Measurements from ENCODE around the gene SRSF12. TPM values are rescaled to one million over a fixed set of nuclear protein-coding genes. Genes with fewer than 3 reads are reported as not detected.
"Not testable (repeated sequence)": the region's sequence is repeated elsewhere in the genome, so short reads cannot be mapped to it uniquely, and the experiment has no call there.

The SRSF12 gene
- total RNA-seq, 2 experiments from 2014 or later: not detected

DNA sequence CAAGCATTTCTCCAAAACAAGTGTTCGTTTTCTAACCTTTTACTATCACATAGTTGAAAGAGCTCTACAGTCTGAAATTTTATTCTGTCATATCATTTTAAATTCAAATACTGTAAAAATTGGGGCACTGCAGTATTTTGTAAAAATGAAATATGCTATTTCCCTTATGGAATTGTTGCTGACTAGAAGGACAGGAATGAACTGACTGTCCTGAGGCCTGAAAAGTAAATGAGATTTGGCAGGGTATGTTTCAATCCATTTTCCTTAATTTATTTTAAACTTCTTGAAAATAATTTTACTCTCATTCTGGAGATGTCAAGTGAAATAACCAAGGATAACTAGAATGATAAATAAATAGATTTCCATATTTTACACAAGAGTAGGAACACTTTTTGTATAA lies 49.2 kb downstream of the SRSF12 start:
- no peak for DNase-seq
- H3K4me1 ChIP-seq (ENCODE audit: insufficient read depth, low read length): no peaks in the 10 kb centered on the region
- H3K27me3 Mint-ChIP-seq: no peaks in the 10 kb centered on the region
- ChIA-PET POLR2A (interaction anchor here (3.7 kb wide), 1 partner anchor 11 kb away, joined by 24 read pairs; the partner anchor contains the start of gene PNRC1), CTCF (no interaction called here)
- H3K27me3 ChIP-seq (ENCODE audit: control insufficient read depth in 1 of 2, insufficient read depth in 2 of 2, low read length in 2 of 2): no peaks in the 10 kb centered on the region
- intact Hi-C loops (cut with DNase I, micrococcal nuclease): no loop called here
- TF ChIP-seq, protein P1, sequence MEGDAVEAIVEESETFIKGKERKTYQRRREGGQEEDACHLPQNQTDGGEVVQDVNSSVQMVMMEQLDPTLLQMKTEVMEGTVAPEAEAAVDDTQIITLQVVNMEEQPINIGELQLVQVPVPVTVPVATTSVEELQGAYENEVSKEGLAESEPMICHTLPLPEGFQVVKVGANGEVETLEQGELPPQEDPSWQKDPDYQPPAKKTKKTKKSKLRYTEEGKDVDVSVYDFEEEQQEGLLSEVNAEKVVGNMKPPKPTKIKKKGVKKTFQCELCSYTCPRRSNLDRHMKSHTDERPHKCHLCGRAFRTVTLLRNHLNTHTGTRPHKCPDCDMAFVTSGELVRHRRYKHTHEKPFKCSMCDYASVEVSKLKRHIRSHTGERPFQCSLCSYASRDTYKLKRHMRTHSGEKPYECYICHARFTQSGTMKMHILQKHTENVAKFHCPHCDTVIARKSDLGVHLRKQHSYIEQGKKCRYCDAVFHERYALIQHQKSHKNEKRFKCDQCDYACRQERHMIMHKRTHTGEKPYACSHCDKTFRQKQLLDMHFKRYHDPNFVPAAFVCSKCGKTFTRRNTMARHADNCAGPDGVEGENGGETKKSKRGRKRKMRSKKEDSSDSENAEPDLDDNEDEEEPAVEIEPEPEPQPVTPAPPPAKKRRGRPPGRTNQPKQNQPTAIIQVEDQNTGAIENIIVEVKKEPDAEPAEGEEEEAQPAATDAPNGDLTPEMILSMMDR (IDR thresholded peaks at IDR 0.05): no peak
- H3K4me3 Mint-ChIP-seq: no peak overlapping the region
- no peaks in the 10 kb centered on the region for H3K36me3 ChIP-seq (ENCODE audit: insufficient read depth, low read length)
- no peak overlapping the region for H3K4me3 ChIP-seq (ENCODE audit: low read length)
- H3K9me3 ChIP-seq (ENCODE audit: control insufficient read depth in 1 of 2, insufficient read depth in 1 of 2, low read length in 2 of 2): no peaks in the 10 kb centered on the region
- H3K9me3 Mint-ChIP-seq: no peaks in the 10 kb centered on the region
- ATAC-seq (ENCODE audit: poor library complexity): no peak
- no peaks in the 10 kb centered on the region for H3K36me3 Mint-ChIP-seq (ENCODE audit: low read depth)
- H3K27ac ChIP-seq (ENCODE audit: low read depth in 1 of 2, low read length in 2 of 2): no peak overlapping the region
- no peaks in the 10 kb centered on the region for H3K4me1 Mint-ChIP-seq (ENCODE audit: low read depth)
- H3K27ac Mint-ChIP-seq: no peak overlapping the region

DNA sequence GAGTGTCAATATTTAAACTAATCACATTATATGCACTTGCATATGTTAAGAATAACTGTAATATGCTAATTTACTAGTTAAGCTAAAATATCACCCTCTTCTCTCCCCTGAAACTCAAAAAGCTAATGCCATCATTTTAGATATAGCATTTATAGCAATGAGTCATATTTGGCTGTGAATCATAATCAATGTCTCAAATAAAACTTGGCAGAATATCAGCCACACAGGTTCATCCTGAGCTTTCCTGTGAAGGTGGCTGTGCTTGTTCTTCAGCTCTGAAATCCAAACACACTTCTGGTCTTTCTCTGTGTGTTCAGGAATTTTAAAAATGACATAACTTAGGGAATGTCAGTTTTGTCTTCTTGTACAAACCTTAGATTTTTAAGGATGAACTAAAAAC lies 50.1 kb downstream of the SRSF12 start:
- no peaks in the 10 kb centered on the region for H3K9me3 ChIP-seq (ENCODE audit: control insufficient read depth in 1 of 2, insufficient read depth in 1 of 2, low read length in 2 of 2)
- H3K4me3 ChIP-seq (ENCODE audit: low read length): no peak overlapping the region
- no peaks in the 10 kb centered on the region for H3K36me3 Mint-ChIP-seq (ENCODE audit: low read depth)
- ChIA-PET POLR2A (interaction anchor here (3.5 kb wide), 1 partner anchor 14 kb away, joined by 16 read pairs; the partner anchor contains the start of gene PNRC1), CTCF (interaction anchor here (1.3 kb wide), 1 partner anchor 12 kb away, joined by 3 read pairs; no protein-coding TSS in a partner anchor)
- H3K4me3 Mint-ChIP-seq: no peak overlapping the region
- no peaks in the 10 kb centered on the region for H3K36me3 ChIP-seq (ENCODE audit: insufficient read depth, low read length)
- no peak overlapping the region for H3K27ac ChIP-seq (ENCODE audit: low read depth in 1 of 2, low read length in 2 of 2)
- H3K4me1 ChIP-seq (ENCODE audit: insufficient read depth, low read length): no peaks in the 10 kb centered on the region
- H3K27ac Mint-ChIP-seq: no peak overlapping the region
- ATAC-seq (ENCODE audit: poor library complexity): no peak
- intact Hi-C loops (cut with DNase I, micrococcal nuclease): no loop called here
- no peaks in the 10 kb centered on the region for H3K27me3 ChIP-seq (ENCODE audit: control insufficient read depth in 1 of 2, insufficient read depth in 2 of 2, low read length in 2 of 2)
- H3K27me3 Mint-ChIP-seq: no peaks in the 10 kb centered on the region
- TF ChIP-seq, protein P1 (IDR thresholded peaks at IDR 0.05): no peak
- DNase-seq: no peak
- H3K4me1 Mint-ChIP-seq (ENCODE audit: low read depth): no peaks in the 10 kb centered on the region
- no peaks in the 10 kb centered on the region for H3K9me3 Mint-ChIP-seq

DNA sequence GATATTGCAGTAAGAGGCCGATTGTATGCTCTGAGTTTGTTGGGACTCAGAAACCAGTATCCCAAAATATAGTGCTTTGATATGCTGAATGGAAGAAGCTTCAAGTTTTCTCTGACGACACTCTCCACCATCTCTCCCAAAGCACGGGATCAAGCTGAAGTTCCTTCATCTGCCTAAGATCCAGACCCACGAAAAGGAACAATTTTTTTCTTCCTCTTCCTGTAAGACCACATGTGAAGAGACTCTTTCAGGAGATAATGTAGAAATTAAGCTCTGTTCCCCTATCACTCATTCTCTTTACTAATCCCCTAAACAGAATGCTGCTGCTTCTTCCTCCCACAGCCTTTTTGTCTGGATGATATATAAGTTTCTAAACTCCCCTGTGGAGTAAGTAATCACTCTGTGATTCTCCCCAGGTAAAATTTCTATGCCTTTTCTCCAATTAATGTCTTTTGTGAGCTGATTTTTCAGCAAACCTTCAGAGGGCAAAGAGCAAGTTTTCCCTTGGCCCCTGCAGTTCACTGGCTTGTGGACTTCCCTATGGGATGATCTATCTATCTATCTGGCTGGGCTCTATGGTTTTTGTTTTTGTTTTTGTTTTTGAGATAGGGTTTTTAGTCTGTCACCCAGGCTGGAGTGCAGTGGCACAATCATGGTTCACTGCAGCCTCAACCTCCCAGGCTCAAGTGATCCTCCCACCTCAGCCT lies 50.8 kb downstream of the SRSF12 start:
- intact Hi-C loops (cut with DNase I, micrococcal nuclease): no loop called here
- DNase-seq: no peak
- Histone ChIP-seq H3K4me1 (ENCODE audit: insufficient read depth, low read length) (no peaks in the 10 kb centered on the region), H3K27me3 (ENCODE audit: control insufficient read depth in 1 of 2, insufficient read depth in 2 of 2, low read length in 2 of 2) (no peaks in the 10 kb centered on the region), H3K4me3 (ENCODE audit: low read length) (no peak overlapping the region), H3K27ac (ENCODE audit: low read depth in 1 of 2, low read length in 2 of 2) (no peak overlapping the region), H3K36me3 (ENCODE audit: insufficient read depth, low read length) (no peaks in the 10 kb centered on the region), H3K9me3 (ENCODE audit: control insufficient read depth in 1 of 2, insufficient read depth in 1 of 2, low read length in 2 of 2) (no peaks in the 10 kb centered on the region)
- Mint-ChIP-seq H3K4me3 (no peak overlapping the region), H3K36me3 (ENCODE audit: low read depth) (no peaks in the 10 kb centered on the region), H3K4me1 (ENCODE audit: low read depth) (no peaks in the 10 kb centered on the region), H3K9me3 (no peaks in the 10 kb centered on the region), H3K27ac (no peak overlapping the region), H3K27me3 (no peaks in the 10 kb centered on the region)
- CTCF ChIA-PET: interaction anchor here (1.1 to 1.3 kb wide), 2 partner anchors 12 to 71 kb away, joined by 3 to 4 read pairs; no protein-coding TSS in a partner anchor
- POLR2A ChIA-PET: interaction anchor here (3.5 kb wide), 1 partner anchor 14 kb away, joined by 16 read pairs; the partner anchor contains the start of gene PNRC1
- TF ChIP-seq, protein P1 (IDR thresholded peaks at IDR 0.05): no peak
- no peak for ATAC-seq (ENCODE audit: poor library complexity)

DNA sequence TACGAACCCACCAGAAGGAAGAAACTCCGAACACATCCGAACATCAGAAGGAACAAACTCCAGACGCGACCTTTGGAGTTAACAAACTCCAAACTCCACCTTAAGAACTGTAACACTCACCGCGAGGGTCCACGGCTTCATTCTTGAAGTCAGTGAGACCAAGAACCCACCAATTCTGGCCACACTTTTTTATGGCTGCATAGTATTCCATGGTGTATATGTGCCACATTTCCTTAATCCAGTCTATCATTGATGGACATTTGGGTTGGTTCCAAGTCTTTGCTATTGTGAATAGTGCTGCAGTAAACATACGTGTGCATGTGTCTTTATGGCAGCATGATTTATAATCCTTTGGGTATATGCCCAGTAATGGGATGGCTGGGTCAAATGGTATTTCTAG lies 51.8 kb downstream of the SRSF12 start:
- H3K4me1 Mint-ChIP-seq (ENCODE audit: low read depth); H3K4me1 ChIP-seq (ENCODE audit: insufficient read depth, low read length); H3K4me3 ChIP-seq (ENCODE audit: low read length); ATAC-seq (ENCODE audit: poor library complexity); DNase-seq; H3K27ac Mint-ChIP-seq; H3K27me3 ChIP-seq (ENCODE audit: control insufficient read depth in 1 of 2, insufficient read depth in 2 of 2, low read length in 2 of 2); H3K9me3 Mint-ChIP-seq; H3K9me3 ChIP-seq (ENCODE audit: control insufficient read depth in 1 of 2, insufficient read depth in 1 of 2, low read length in 2 of 2); H3K4me3 Mint-ChIP-seq; intact Hi-C loops (cut with DNase I, micrococcal nuclease); H3K27ac ChIP-seq (ENCODE audit: low read depth in 1 of 2, low read length in 2 of 2); H3K27me3 Mint-ChIP-seq; H3K36me3 ChIP-seq (ENCODE audit: insufficient read depth, low read length); H3K36me3 Mint-ChIP-seq (ENCODE audit: low read depth): not testable (repeated sequence)
- POLR2A ChIA-PET: interaction anchor here (3.5 kb wide), 1 partner anchor 15 kb away, joined by 16 read pairs; the partner anchor contains the start of gene PNRC1
- CTCF ChIA-PET: interaction anchor here (1.1 kb wide), 1 partner anchor 72 kb away, joined by 4 read pairs; no protein-coding TSS in a partner anchor

DNA sequence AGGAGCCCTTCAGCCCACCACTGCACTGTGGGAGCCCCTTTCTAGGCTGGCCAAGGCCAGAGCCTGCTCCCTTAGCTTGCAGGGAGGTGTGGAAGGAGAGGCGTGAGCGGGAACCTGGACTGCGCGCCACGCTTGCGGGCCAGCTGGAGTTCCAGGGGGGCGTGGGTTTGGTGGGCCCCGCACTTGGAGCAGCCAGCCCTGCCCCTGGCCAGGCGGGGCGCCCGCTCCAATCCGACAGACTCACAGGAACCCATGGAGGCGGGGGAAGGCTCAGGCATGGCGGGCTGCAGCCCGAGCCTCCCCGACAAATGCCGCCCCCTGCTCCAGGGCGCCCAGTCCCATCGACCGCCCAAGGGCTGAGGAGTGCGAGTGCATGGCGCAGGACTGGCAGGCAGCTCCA lies 52.9 kb downstream of the SRSF12 start:
- H3K9me3 ChIP-seq (ENCODE audit: control insufficient read depth in 1 of 2, insufficient read depth in 1 of 2, low read length in 2 of 2); H3K4me3 ChIP-seq (ENCODE audit: low read length); H3K27ac ChIP-seq (ENCODE audit: low read depth in 1 of 2, low read length in 2 of 2); intact Hi-C loops (cut with DNase I, micrococcal nuclease); CTCF ChIA-PET; H3K4me1 ChIP-seq (ENCODE audit: insufficient read depth, low read length); H3K27me3 ChIP-seq (ENCODE audit: control insufficient read depth in 1 of 2, insufficient read depth in 2 of 2, low read length in 2 of 2); H3K36me3 ChIP-seq (ENCODE audit: insufficient read depth, low read length); H3K36me3 Mint-ChIP-seq (ENCODE audit: low read depth); ATAC-seq (ENCODE audit: poor library complexity); H3K4me3 Mint-ChIP-seq; H3K27me3 Mint-ChIP-seq; H3K27ac Mint-ChIP-seq; DNase-seq; H3K4me1 Mint-ChIP-seq (ENCODE audit: low read depth); H3K9me3 Mint-ChIP-seq: not testable (repeated sequence)
- POLR2A ChIA-PET: interaction anchor here (3.5 kb wide), 1 partner anchor 16 kb away, joined by 16 read pairs; the partner anchor contains the start of gene PNRC1

Measured in CD4-positive, alpha-beta T cell (primary cell).